Heart right ventricle (tissue), 16 donors: ENCODE results near the gene CPT1C. TPM values are rescaled to one million over a fixed set of nuclear protein-coding genes. Genes with fewer than 3 reads are reported as not detected.

Experiments used
- ATAC-seq, 8 donors: fragments of 200-7000 bp; cut with Tn5 transposase; one replicate each; pipeline ENCODE4 v1.9.1; 2020; ENCODE audit warnings: mild to moderate bottlenecking in 8 of 8, moderate library complexity in 8 of 8, moderate number of reproducible peaks in 1 of 8
- DNase-seq, 2 donors: peaks; one replicate each; pipeline ENCODE4 v3.0.0-alpha.2; 2020
- H3K27ac ChIP-seq, 10 donors: fragments of 200-600 bp; sonication (generic) in 2 of 10; one replicate each; pipeline versions ENCODE4 v1.5.0 to v1.8.0; 2020 to 2022; ENCODE audit warnings: mild to moderate bottlenecking in 3 of 10
- H3K27me3 ChIP-seq, 7 donors: fragments of 200-600 bp; one replicate each; pipeline ENCODE4 v1.8.0; 2021 to 2022; ENCODE audit warnings: mild to moderate bottlenecking in 2 of 7
- H3K36me3 ChIP-seq, 9 donors: fragments of 200-600 bp; sonication (generic) in 1 of 9; one replicate each; pipeline versions ENCODE4 v1.5.0 to v1.8.0; 2020 to 2022; ENCODE audit warnings: mild to moderate bottlenecking in 2 of 9
- H3K4me1 ChIP-seq, 9 donors: fragments of 200-600 bp; sonication (generic) in 1 of 9; one replicate each; pipeline versions ENCODE4 v1.5.0 to v1.8.0; 2020 to 2022; ENCODE audit warnings: mild to moderate bottlenecking in 4 of 9
- H3K4me3 ChIP-seq, 10 donors: fragments of 200-600 bp; sonication (generic) in 2 of 10; one replicate each; pipeline versions ENCODE4 v1.5.0 to v1.8.0; 2020 to 2022; ENCODE audit warnings: mild to moderate bottlenecking in 7 of 10, moderate library complexity in 2 of 10
- H3K9me3 ChIP-seq, 11 donors: fragments of 200-600 bp in 10 of 11; sonication (generic) in 2 of 11; one replicate each; pipeline versions ENCODE4 v1.5.0 to v1.8.0; 2013 to 2022; ENCODE audit warnings: mild to moderate bottlenecking in 2 of 11, control low read depth in 1 of 11, moderate library complexity in 1 of 11
- WGBS, 2 donors: extraction: QIAGEN DNeasy Blood & Tissue Kit; methylation state at CpG; one replicate each; pipeline ENCODE4 v1.1.7; 2013; ENCODE audit warnings: inconsistent platforms in 1 of 2; 5-methylcytosine and 5-hydroxymethylcytosine counted together
- intact Hi-C, 10 donors: fragments of 100-400 bp; cut with DNase I; formaldehyde crosslinking; loops; one replicate each; pipeline versions ENCODE4 v1.11.1 to v1.14.2; 2022
- polyA plus RNA-seq, 2 donors: library from polyadenylated mRNA; stranded (reverse); fragments of 200-250 nt; gene quantifications; one replicate each; pipeline ENCODE4 v1.2.3, GENCODE V29; 2013
- total RNA-seq, 10 donors: library from RNA; stranded (reverse); fragmentation: NEBNext Ultra II Directional in 3 of 10; extraction: Animal tissue kit (Norgen Biotek cat#: 25700) in 3 of 10; gene quantifications; one replicate each; pipeline versions ENCODE4 v1.2.1 to v1.2.4, GENCODE V29; 2021 to 2023
- TF ChIP-seq, protein P1 (sequence below), 9 donors: fragments of 200-600 bp; sonication (generic) in 2 of 9; IDR thresholded peaks; one replicate each; pipeline versions ENCODE4 v1.5.0 to v1.8.0; 2021 to 2022; ENCODE audit warnings: antibody characterized with exemption in 9 of 9, mild to moderate bottlenecking in 5 of 9, moderate library complexity in 1 of 9
- donor health status: Arrhythmogenic right ventricular cardiomyopathy.
- donor health status: ischemic (EF 13 %, LVEDD 7.1; RV severe dilation, severe dysfunction).
- donor health status: healthy with polysubstance abuse.
- donor health status: DM: no; HTN: yes; CAD: no.
- donor health status: DM: no; HTN: no; CAD: no.
- donor health status: ischemic (EF 25% LVEDD 6.9; RV normal size, moderate dysfunction).
- donor health status: ischemic (EF 25% LVEDD 5.7; RV mildly dilated, moderate dysfunction).
- donor health status: healthy.
- donor health status: DM: yes; HTN: yes; CAD: no.
- donor health status: Ischemic cardiomyopathy.
- donor health status: ischemic (EF 35%, LVEDD 5.7; RV mildly dilated, moderate dysfunction).
- donor health status: nonischemic (EF 11% LVEDD 7.7; RV severe dilation, severe dysfunction).
- donor health status: DM: yes; HTN: yes; CAD: no.
- donor health status: PGD.
- donor health status: ischemic (EF 29% LVEDD 5.4; RV normal size, mild dysfunction).
- donor health status: nonischemic (EF 23%, LVEDD 6.1; RV moderate dilation, normal function).

The CPT1C gene
- total and polyA plus RNA-seq, 12 donors, result 1.4 to 10.7 (median 2.3) TPM

- no peak for ATAC-seq
- TF ChIP-seq, protein P1, sequence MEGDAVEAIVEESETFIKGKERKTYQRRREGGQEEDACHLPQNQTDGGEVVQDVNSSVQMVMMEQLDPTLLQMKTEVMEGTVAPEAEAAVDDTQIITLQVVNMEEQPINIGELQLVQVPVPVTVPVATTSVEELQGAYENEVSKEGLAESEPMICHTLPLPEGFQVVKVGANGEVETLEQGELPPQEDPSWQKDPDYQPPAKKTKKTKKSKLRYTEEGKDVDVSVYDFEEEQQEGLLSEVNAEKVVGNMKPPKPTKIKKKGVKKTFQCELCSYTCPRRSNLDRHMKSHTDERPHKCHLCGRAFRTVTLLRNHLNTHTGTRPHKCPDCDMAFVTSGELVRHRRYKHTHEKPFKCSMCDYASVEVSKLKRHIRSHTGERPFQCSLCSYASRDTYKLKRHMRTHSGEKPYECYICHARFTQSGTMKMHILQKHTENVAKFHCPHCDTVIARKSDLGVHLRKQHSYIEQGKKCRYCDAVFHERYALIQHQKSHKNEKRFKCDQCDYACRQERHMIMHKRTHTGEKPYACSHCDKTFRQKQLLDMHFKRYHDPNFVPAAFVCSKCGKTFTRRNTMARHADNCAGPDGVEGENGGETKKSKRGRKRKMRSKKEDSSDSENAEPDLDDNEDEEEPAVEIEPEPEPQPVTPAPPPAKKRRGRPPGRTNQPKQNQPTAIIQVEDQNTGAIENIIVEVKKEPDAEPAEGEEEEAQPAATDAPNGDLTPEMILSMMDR (IDR thresholded peaks at IDR 0.05), result no peak
Measured at GRCh38 chr19:49651029-49651819, 39.7 kb upstream of the CPT1C start.

GRCh38 chr19:49651820-49652550 lies 38.9 kb upstream of the CPT1C start:
- H3K4me3 ChIP-seq, result no peak overlapping the region
- ATAC-seq (no peak), DNase-seq (no peak)
- H3K27ac ChIP-seq, result no peak overlapping the region
- intact Hi-C loops, result no loop called here
- peaks cover 0 to 3% (median 0%) of the 10 kb centered on the region in 9 donors for H3K4me1 ChIP-seq
- H3K27me3 ChIP-seq, result no peaks in the 10 kb centered on the region
- H3K36me3 ChIP-seq, result peaks cover 0 to 93% (median 61%) of the 10 kb centered on the region in 9 donors
- H3K9me3 ChIP-seq, result no peaks in the 10 kb centered on the region
- TF ChIP-seq, protein P1 (IDR thresholded peaks at IDR 0.05), result no peak
- WGBS, 2 donors, result 97% methylated on average over 100 to 110 of the region's 110 CpGs

More at GRCh38 chr19:49651029-49651819, 39.7 kb upstream of the CPT1C start:
- H3K36me3 ChIP-seq, result peaks cover 0 to 93% (median 61%) of the 10 kb centered on the region in 9 donors
- intact Hi-C loops, result no loop called here
- H3K4me3 ChIP-seq, result no peak overlapping the region
- H3K9me3 ChIP-seq, result no peaks in the 10 kb centered on the region
- no peaks in the 10 kb centered on the region for H3K27me3 ChIP-seq
- peaks cover 0 to 3% (median 0%) of the 10 kb centered on the region in 9 donors for H3K4me1 ChIP-seq
- DNase-seq, result no peak
- H3K27ac ChIP-seq, result no peak overlapping the region
- WGBS, 2 donors, result 97 to 98% methylated on average over 60 to 72 of the region's 72 CpGs

DNA sequence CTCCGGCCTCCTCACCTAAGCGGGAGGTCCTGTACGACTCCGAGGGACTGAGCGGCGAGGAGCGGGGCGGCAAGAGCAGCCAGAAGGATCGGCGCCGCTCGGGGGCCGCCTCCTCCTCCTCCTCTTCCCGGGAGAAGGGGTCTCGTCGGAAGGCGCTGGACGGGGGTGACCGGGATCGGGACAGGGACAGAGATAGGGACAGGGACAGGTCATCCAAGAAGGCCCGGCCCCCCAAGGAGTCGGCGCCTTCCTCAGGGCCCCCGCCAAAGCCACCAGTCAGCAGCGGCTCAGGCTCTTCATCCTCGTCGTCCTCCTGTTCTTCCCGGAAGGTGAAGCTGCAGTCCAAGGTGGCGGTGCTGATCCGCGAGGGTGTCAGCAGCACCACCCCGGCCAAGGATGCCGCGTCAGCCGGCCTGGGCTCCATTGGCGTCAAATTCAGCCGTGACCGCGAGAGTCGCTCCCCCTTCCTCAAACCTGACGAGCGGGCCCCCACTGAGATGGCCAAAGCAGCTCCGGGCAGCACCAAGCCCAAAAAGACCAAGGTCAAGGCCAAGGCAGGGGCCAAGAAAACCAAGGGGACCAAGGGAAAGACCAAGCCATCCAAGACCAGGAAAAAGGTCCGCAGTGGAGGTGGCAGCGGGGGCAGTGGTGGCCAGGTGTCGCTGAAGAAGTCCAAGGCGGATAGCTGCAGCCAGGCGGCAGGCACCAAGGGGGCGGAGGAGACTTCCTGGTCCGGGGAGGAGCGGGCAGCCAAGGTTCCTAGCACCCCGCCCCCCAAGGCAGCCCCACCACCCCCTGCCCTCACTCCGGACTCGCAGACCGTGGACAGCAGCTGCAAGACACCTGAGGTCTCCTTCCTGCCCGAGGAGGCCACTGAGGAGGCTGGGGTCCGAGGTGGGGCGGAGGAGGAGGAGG lies 38.1 kb upstream of the CPT1C start:
- Histone ChIP-seq H3K27me3 (no peaks in the 10 kb centered on the region), H3K36me3 (peaks cover 0 to 93% (median 64%) of the 10 kb centered on the region in 9 donors), H3K4me1 (peaks cover 0 to 3% (median 0%) of the 10 kb centered on the region in 9 donors), H3K4me3 (no peak overlapping the region), H3K27ac (no peak overlapping the region), H3K9me3 (no peaks in the 10 kb centered on the region)
- TF ChIP-seq, protein P1 (IDR thresholded peaks at IDR 0.05), result no peak
- 94 to 95% methylated on average over 55 to 58 of the region's 58 CpGs for WGBS, 2 donors
- DNase-seq (no peak), ATAC-seq (peak in 1 of 8 donors; percentile 8)
- intact Hi-C loops, result no loop called here

DNA sequence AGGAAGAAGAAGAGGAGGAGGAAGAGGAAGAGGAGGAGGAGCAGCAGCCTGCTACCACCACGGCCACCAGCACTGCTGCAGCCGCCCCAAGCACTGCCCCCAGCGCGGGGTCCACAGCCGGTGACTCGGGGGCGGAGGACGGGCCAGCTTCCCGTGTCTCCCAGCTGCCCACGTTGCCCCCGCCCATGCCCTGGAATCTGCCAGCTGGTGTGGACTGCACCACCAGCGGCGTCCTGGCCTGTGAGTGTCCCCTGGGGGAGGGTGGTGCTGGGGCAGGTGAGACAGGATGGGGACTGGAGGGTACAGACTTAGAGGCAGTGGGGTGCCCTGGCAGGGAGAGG lies 37.5 kb upstream of the CPT1C start:
- DNase-seq (no peak), ATAC-seq (peak in 1 of 8 donors; percentile 4)
- Histone ChIP-seq H3K27me3 (no peaks in the 10 kb centered on the region), H3K27ac (no peak overlapping the region), H3K36me3 (peaks cover 0 to 93% (median 68%) of the 10 kb centered on the region in 9 donors), H3K9me3 (no peaks in the 10 kb centered on the region), H3K4me3 (no peak overlapping the region), H3K4me1 (peaks cover 0 to 3% (median 0%) of the 10 kb centered on the region in 9 donors)
- WGBS, 2 donors, result 90% methylated on average over 12 to 13 of the region's 13 CpGs
- intact Hi-C loops, result no loop called here
- TF ChIP-seq, protein P1 (IDR thresholded peaks at IDR 0.05), result no peak
